ENCODE measurements around the gene RFTN1.

The RFTN1 gene

GRCh38 chr3:16286751-16287543 lies 226.6 kb downstream of the RFTN1 start:
- ATAC-seq = no peak
- TF ChIP-seq ESRRG (CRISPR knock-in tag; IDR thresholded peaks at IDR 0.05) (no peak), TOX (CRISPR knock-in tag; IDR thresholded peaks at IDR 0.05; ENCODE audit: borderline replicate concordance) (no peak), CSRNP3 (CRISPR knock-in tag; IDR thresholded peaks at IDR 0.05) (no peak), ZNF8 (CRISPR knock-in tag; IDR thresholded peaks at IDR 0.05) (no peak), CREB5 (CRISPR knock-in tag; IDR thresholded peaks at IDR 0.05; ENCODE audit: low read depth) (no peak), TSHZ2 (CRISPR knock-in tag; IDR thresholded peaks at IDR 0.05) (no peak), ZNF70 (CRISPR knock-in tag; IDR thresholded peaks at IDR 0.05) (no peak), ARNTL (CRISPR knock-in tag; IDR thresholded peaks at IDR 0.05; ENCODE audit: borderline replicate concordance, low read depth) (no peak), ZNF565 (CRISPR knock-in tag; conservative IDR thresholded peaks at IDR 0.05; ENCODE audit: low read depth) (no peak), GLIS3 (CRISPR knock-in tag; IDR thresholded peaks at IDR 0.05) (no peak), TCF4 (CRISPR knock-in tag; IDR thresholded peaks at IDR 0.05; ENCODE audit: borderline replicate concordance) (no peak), PPARA (CRISPR knock-in tag; IDR thresholded peaks at IDR 0.05; ENCODE audit: borderline replicate concordance) (no peak), SNAI2 (CRISPR knock-in tag; IDR thresholded peaks at IDR 0.05) (no peak), OSR1 (CRISPR knock-in tag; IDR thresholded peaks at IDR 0.05) (no peak), BACH2 (CRISPR knock-in tag; IDR thresholded peaks at IDR 0.05; ENCODE audit: borderline replicate concordance) (no peak), PATZ1 (CRISPR knock-in tag; IDR thresholded peaks at IDR 0.05; ENCODE audit: borderline replicate concordance) (no peak)

GRCh38 chr3:16286161-16286560 lies 227.3 kb downstream of the RFTN1 start:
- no peak for ATAC-seq
- TF ChIP-seq ZFP30 (CRISPR knock-in tag; IDR thresholded peaks at IDR 0.05) (no peak), ZNF70 (CRISPR knock-in tag; IDR thresholded peaks at IDR 0.05) (no peak), ZFP3 (CRISPR knock-in tag; IDR thresholded peaks at IDR 0.05) (no peak), OSR1 (CRISPR knock-in tag; IDR thresholded peaks at IDR 0.05) (no peak), ARNTL (CRISPR knock-in tag; IDR thresholded peaks at IDR 0.05; ENCODE audit: borderline replicate concordance, low read depth) (no peak), SNAI2 (CRISPR knock-in tag; IDR thresholded peaks at IDR 0.05) (no peak), ZNF8 (CRISPR knock-in tag; IDR thresholded peaks at IDR 0.05) (no peak), GLIS3 (CRISPR knock-in tag; IDR thresholded peaks at IDR 0.05) (no peak), TCF4 (CRISPR knock-in tag; IDR thresholded peaks at IDR 0.05; ENCODE audit: borderline replicate concordance) (no peak), BACH2 (CRISPR knock-in tag; IDR thresholded peaks at IDR 0.05; ENCODE audit: borderline replicate concordance) (no peak), POU6F1 (CRISPR knock-in tag; IDR thresholded peaks at IDR 0.05; ENCODE audit: borderline replicate concordance, low read depth) (no peak), CSRNP3 (CRISPR knock-in tag; IDR thresholded peaks at IDR 0.05) (no peak), ESRRG (CRISPR knock-in tag; IDR thresholded peaks at IDR 0.05) (no peak), ZNF565 (CRISPR knock-in tag; conservative IDR thresholded peaks at IDR 0.05; ENCODE audit: low read depth) (no peak)
